Endodermal cell (in vitro differentiated cells): Measurements from ENCODE around the gene FOXR1. TPM values are rescaled to one million over a fixed set of nuclear protein-coding genes. Genes with fewer than 3 reads are reported as not detected.
A peak's percentile ranks its signal among the peaks of the same experiment; 100 is the strongest.

ENCODE experiments used
- DNase-seq: peaks from one replicate; pipeline ENCODE4 v3.0.0-alpha.2; 2017
- H3K27ac ChIP-seq: 2 replicates; pipeline ENCODE4 v1.5.1; 2013; ENCODE audit warnings: mild to moderate bottlenecking, low read depth, low read length, moderate library complexity
- H3K27me3 ChIP-seq: 2 replicates; pipeline ENCODE4 v1.6.1; 2013; ENCODE audit warnings: mild to moderate bottlenecking, low read length, moderate library complexity; ENCODE audit not compliant: insufficient read depth, control insufficient read depth, poor library complexity, severe bottlenecking
- H3K36me3 ChIP-seq: 2 replicates; pipeline ENCODE4 v1.7.0; 2013; ENCODE audit warnings: mild to moderate bottlenecking, low read length, moderate library complexity; ENCODE audit not compliant: control insufficient read depth, insufficient read depth
- H3K4me1 ChIP-seq: one replicate; pipeline ENCODE4 v1.7.0; 2013; ENCODE audit warnings: low read length; ENCODE audit not compliant: control insufficient read depth, insufficient read depth
- H3K4me3 ChIP-seq: 2 replicates; pipeline ENCODE4 v1.5.1; 2013; ENCODE audit warnings: mild to moderate bottlenecking, low read length, moderate library complexity
- H3K9ac ChIP-seq: 2 replicates; pipeline ENCODE4 v1.6.1; 2013; ENCODE audit warnings: mild to moderate bottlenecking, low read length, moderate library complexity; ENCODE audit not compliant: poor library complexity, severe bottlenecking; ENCODE audit errors: extremely low read depth
- H3K9me3 ChIP-seq: 2 replicates; pipeline ENCODE4 v1.6.1; 2013; ENCODE audit warnings: mild to moderate bottlenecking, low read length, moderate library complexity; ENCODE audit not compliant: control insufficient read depth
- H3K27ac Mint-ChIP-seq: 2 replicates; pipeline ENCODE4 v1.8.0; 2020; ENCODE audit warnings: mixed read lengths
- H3K27me3 Mint-ChIP-seq: 2 replicates; pipeline ENCODE4 v1.8.0; 2021; ENCODE audit warnings: mild to moderate bottlenecking, mixed read lengths; ENCODE audit not compliant: insufficient read depth
- H3K36me3 Mint-ChIP-seq: 2 replicates; pipeline ENCODE4 v1.8.0; 2020; ENCODE audit warnings: low read depth, mixed read lengths
- H3K4me1 Mint-ChIP-seq: 2 replicates; pipeline ENCODE4 v1.8.0; 2020; ENCODE audit warnings: mixed read lengths
- H3K4me3 Mint-ChIP-seq: 2 replicates; pipeline ENCODE4 v1.8.0; 2020; ENCODE audit warnings: mild to moderate bottlenecking, moderate library complexity, mixed read lengths
- H3K9me3 Mint-ChIP-seq: 2 replicates; pipeline ENCODE4 v1.8.0; 2020; ENCODE audit warnings: mild to moderate bottlenecking, mixed read lengths
- CTCF ChIP-seq: fragments of 200-600 bp; sonication (generic); conservative IDR thresholded peaks from 2 replicates; pipeline ENCODE4 v1.5.0; 2021; ENCODE audit warnings: antibody characterized with exemption, mild to moderate bottlenecking
- WGBS, 2 experiments: methylation state at CpG; one replicate each; pipeline versions ENCODE4 v1.1.5 to v1.1.7; 2013; ENCODE audit warnings: missing lambda C conversion rate in 2 of 2, mixed read lengths in 1 of 2; ENCODE audit not compliant: insufficient coverage in 1 of 2, insufficient read length in 1 of 2; 5-methylcytosine and 5-hydroxymethylcytosine counted together
- total RNA-seq, 2 donors: library from RNA; stranded (reverse); fragmentation: NEBNext Ultra II Directional in 1 of 2; extraction: Animal tissue kit (Norgen Biotek cat#: 25700) in 1 of 2; gene quantifications; 2 replicates in 1 of 2; 3 replicates in 1 of 2; pipeline ENCODE4 v1.2.1, GENCODE V29; 2021

Gene FOXR1
- total RNA-seq, 2 donors from 2014 or later = not detected

GRCh38 chr11:118930094-118930712 is 41.4 kb upstream of the FOXR1 start:
- Histone ChIP-seq H3K4me1 (peaks cover 11% of the 10 kb centered on the region), H3K27me3 (peaks cover 11% of the 10 kb centered on the region), H3K9me3 (no peaks in the 10 kb centered on the region), H3K9ac (peak overlapping the region; percentile 54), H3K4me3 (peak overlapping the region; percentile 82), H3K27ac (peak overlapping the region; percentile 3), H3K36me3 (no peaks in the 10 kb centered on the region)
- Mint-ChIP-seq H3K4me3 (peak overlapping the region; percentile 81), H3K36me3 (no peaks in the 10 kb centered on the region), H3K27me3 (peaks cover 24% of the 10 kb centered on the region), H3K4me1 (peaks cover 39% of the 10 kb centered on the region), H3K27ac (peak overlapping the region; percentile 97), H3K9me3 (no peaks in the 10 kb centered on the region)
- DNase-seq = peak; percentile 99
- WGBS, 2 experiments = 1 to 2% methylated on average over 19 to 20 of the region's 20 CpGs
- TF ChIP-seq CTCF = peak; percentile 95

GRCh38 chr11:118931571-118931970 is 40.0 kb upstream of the FOXR1 start:
- H3K4me3 Mint-ChIP-seq = no peak overlapping the region
- Histone ChIP-seq H3K4me3 (no peak overlapping the region), H3K9ac (no peak overlapping the region), H3K27me3 (peaks cover 11% of the 10 kb centered on the region), H3K4me1 (peaks cover 11% of the 10 kb centered on the region), H3K9me3 (no peaks in the 10 kb centered on the region), H3K27ac (no peak overlapping the region), H3K36me3 (no peaks in the 10 kb centered on the region)
- H3K36me3 Mint-ChIP-seq = no peaks in the 10 kb centered on the region
- H3K9me3 Mint-ChIP-seq = no peaks in the 10 kb centered on the region
- DNase-seq = no peak
- H3K27me3 Mint-ChIP-seq = peaks cover 25% of the 10 kb centered on the region
- no peak overlapping the region for H3K27ac Mint-ChIP-seq
- H3K4me1 Mint-ChIP-seq = peaks cover 33% of the 10 kb centered on the region
- no peak for TF ChIP-seq CTCF

- Histone ChIP-seq H3K4me3 (no peak overlapping the region), H3K9ac (no peak overlapping the region), H3K9me3 (no peaks in the 10 kb centered on the region), H3K36me3 (no peaks in the 10 kb centered on the region), H3K27me3 (peaks cover 11% of the 10 kb centered on the region), H3K4me1 (peaks cover 7% of the 10 kb centered on the region), H3K27ac (no peak overlapping the region)
- Mint-ChIP-seq H3K4me1 (peaks cover 22% of the 10 kb centered on the region), H3K4me3 (no peak overlapping the region), H3K36me3 (no peaks in the 10 kb centered on the region), H3K27ac (peak overlapping the region; percentile 65), H3K27me3 (peaks cover 24% of the 10 kb centered on the region), H3K9me3 (no peaks in the 10 kb centered on the region)
- 78 to 86% methylated on average over 4 of the region's 4 CpGs for WGBS, 2 experiments
- no peak for TF ChIP-seq CTCF
- no peak for DNase-seq
Observed at GRCh38 chr11:118933486-118933885, 38.1 kb upstream of the FOXR1 start.
